Activated CD8-positive, alpha-beta memory T cell treated with anti-CD3 and anti-CD28 coated beads for 1 hour (primary cell): Measurements from ENCODE around the gene RERE.

Experiments
- DNase-seq, 2 donors: peaks; one replicate each; pipeline ENCODE4 v3.0.0-alpha.2; 2020; ENCODE audit warnings: low read depth in 1 of 2; ENCODE audit errors: extremely low read depth in 1 of 2

RERE gene

DNA sequence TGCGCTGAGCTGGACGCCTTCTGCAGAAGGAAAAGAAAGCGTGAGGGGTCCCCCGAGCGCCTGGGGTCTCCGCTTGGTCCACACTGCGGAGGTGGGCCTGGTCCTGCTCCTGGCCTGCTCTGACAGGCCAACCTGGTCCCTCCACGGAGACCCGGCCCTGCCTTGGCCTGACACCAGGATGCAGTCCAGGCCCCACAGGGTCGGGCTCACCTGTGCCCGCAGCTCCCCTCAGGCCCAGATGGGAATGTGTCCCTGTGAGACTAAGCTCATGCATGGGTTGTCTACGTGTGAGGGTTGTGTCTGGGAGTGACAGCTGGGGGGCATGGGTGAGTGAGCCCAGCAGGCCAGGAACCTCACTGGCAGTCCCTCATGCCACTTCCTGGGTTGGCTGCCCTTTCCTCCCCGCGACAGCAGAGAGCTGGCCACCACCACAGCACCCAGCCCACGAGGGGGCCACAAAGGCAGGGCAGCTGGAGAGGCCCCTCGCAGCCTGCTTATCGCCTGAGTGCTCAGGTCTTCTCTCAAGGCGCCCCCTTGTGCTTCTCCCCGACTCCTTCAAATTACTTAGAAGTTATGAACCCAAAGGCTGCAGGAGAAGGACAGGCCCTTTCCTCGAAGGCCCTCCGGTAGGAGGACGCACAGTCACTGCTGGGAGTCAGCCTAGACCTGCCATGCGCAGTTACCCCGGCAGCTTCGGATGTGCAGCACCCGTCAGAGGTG, 458.4 kb downstream of the RERE start:
- no peak for DNase-seq

DNA sequence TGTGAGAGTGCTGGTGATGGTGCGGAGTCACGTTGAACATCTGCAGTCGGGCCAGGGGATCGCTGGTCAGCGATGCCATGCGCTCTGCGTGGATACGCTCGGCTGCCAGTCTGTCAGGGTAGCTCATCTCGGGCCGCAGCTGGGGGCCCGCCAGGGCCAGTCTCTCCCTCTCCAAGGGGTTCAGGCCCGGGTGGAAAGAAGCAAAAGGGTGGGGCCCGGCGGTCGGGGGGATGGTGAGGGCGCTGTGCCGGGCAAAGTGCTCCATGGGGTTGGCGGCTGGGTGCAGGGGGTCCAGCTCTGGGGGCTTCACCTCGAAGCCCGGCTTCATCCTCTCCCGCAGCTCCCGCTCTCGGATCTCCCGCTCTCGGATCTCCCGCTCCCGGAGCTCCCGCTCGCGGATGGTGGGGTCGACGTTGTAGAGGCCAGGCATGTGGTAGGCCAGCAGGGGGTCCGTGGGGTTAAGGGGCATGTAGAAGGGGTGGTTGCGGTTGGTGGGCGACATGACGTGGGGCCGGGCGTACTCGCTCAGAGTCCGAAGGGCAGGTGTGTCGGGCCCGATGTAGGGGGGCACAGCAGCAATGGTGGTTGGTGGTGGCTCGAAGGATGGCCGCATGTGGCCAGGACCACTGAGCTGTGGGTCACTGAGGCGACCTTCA, 459.1 kb downstream of the RERE start:
- DNase-seq: no peak

DNA sequence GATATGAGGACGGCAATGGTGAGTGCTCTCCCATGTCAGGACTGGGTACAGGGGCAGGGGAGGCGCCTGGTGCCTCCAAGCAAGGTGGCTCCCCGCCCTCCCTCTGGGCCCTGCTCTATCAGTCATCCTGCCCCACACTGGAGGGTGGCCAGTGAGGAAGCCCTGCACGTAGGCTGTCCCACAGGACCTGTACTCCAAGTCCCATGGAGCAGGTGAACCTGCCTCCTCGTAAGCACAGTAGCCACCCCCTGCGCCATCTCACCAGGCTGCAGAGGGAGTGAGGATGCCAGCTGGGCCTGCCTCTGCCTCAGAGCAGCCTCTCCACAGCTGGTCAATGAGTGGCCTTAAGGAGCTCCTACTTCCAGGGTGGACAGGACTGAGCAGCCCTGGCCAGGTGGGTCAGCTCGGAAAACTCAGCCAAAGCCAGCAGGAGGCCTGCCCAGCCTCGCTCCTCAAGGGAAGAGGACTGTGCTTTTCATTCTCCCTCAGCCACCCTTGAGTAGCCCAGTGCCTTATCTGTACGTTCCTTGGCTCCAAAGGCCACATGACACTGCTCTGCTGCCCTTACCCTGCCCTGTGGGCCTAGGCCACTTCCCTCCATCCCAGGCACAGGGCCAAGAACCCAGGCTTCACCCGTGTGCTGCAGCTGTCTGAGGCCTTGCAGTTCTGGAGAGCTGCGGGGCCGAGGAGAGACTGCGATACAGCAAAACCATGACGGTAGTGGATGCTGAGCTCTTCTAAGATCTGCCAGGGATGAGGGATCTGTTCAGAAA, 459.9 kb downstream of the RERE start:
- DNase-seq: no peak

DNA sequence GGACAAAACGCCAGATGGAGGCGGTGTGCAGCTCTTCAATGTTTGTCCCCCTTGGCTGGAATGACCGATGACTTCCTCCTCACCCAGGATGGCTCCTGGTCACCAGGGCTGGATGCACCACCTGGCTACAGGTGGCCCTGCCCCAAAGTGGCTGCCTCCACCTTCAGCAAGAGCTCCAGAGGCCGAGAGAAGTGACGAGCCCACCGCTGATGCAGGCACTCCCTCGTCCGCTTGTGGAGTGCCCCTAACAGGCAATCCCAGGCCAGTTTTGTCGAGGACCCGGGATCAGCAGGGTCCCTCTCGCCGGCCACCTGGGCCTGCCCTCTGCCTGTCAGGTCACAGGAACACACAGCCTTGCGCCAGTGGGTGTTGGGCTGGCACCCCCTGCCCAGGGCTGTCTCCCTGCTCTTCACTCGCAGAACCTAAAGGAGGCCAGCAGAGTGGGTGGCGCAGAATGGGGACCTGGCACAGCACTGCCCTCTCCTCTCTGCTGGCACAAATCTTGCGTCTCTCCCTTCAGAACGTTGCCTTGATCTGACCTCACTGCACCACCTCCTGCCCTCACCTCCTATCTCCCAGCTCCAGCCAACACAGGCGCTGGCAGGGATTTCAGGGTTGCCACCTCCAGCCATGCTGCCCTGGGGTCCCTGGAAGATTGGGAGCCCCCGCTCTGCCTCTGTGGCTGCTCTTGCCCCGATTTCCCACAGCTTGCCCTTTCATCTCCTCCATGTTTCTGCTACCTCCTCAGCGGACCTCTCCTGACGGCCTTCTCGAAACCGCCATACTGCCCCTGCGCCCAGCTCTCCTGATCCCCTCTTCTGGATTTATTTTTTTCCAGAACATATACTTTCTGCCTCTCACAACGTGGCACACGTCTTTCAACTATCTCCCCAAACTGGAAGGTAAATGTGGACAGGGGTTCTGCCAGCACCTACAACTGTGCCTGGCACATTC, 460.9 kb downstream of the RERE start:
- DNase-seq: no peak

DNA sequence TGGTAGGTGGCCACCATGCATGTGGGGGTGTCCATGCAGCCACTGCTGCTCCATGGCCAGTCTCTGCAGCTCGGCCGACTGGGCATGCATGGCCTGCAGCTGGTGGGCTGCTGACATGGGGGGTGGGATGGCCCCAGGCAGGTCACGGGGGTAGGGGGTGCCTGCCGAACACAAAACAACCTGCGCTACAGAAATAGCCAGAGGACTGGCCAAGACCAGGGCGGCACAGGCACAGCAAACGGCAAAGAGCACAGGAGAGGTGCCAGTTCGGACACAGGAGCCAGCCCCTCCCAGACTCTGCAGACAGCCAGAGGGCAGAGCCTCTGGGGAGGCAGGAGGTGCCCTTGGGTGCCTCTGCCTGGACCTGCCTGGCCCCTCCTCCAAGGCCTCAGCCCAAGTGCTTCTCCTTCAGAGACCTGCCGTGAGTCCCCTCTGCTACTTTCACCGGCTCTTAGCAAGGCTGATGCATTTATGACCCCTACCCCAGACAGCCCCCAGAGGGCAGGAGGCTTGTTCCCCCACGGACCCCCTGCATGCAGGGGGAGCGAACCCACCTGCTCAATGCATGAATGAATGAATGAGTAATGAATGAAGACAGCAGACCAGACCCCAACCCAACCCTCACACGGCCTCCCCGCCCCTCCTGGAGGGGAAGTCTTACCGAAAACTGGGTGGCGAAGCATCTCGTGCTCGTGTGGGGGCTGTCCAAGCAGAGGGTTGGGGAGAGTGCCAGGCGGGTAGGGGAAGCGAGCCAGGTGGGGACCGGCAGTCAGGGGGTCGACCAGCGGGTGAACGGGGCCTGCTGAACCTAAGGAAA, 461.8 kb downstream of the RERE start:
- DNase-seq: no peak

DNA sequence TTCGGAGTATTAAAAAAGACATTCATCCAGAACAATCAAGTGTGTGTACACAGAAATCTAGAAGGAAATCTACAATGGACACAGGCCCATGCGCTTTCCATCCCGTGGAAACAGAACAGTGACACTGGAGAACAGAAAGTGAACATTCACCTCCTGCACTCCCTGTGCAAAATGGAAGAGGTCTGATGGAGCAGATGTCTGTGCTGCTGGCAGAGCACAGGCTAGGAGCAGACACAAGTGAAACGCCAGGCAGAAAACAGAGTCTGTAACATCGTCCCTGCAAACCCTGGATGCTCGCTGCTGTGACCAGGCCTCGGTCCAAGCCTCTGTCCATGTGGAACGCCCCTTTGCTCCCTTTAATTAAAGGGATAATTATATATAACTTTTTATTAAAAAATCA, 463.4 kb downstream of the RERE start:
- DNase-seq: no peak

DNA sequence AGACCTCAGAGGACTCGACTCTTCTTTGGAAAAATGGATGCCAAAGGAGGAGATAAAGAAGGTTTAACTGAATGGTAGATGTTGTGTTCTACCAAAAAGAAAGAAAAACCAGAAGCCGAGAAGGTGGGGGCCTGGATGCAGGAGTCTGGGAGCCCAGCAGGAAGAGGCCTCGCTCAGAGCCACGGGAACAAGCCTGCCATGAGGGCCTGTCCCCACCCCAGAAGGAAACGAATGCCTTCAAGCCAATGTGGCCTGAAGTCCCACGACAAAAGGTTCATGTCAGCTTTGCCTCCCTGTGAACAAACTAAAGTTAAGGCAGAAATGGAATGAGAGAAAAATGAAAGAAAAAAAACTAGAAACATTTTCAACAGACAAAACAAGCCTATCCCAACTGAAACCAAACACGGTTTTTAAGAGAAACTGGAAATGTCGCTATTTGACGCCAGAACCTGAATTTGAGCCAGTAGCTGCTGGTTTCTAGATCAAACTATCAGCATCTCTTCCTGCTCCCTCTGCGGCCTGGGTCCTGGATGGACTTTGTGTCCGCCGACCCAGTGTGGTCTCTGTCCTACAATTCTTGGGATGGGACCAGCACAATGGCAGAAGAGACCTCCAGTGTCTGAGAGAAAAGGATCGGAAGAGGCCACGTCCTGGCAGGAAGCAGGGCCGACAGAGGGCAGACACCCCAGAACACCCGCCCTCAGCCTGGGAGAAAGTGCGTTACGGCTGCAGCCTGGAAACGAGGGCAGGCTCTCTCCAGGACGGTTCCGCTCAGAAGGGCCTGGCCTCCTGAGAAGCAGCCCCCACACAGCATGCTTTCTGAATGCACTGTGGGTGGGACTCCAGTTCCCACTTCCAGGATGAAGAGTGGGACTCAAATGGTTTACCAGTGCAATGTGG, 464.3 kb downstream of the RERE start:
- DNase-seq: no peak

DNA sequence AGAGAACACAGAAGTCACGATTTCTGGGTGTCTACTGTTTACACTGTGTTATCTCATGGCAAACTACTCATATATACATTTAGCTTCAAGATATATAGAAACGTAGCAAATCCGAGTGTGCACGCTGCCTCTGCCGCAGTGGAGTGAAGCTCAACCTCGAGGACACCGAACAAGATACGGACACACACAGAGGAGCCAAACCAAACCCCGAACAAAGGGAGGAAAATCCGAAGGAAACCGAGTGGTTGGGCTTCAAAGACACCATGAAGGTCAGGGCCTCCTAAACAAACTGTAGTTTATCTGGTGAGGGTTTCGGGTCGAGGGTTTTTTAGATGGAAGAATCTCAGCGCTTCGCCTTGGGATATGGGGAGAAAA, 465.0 kb downstream of the RERE start:
- DNase-seq: no peak

DNA sequence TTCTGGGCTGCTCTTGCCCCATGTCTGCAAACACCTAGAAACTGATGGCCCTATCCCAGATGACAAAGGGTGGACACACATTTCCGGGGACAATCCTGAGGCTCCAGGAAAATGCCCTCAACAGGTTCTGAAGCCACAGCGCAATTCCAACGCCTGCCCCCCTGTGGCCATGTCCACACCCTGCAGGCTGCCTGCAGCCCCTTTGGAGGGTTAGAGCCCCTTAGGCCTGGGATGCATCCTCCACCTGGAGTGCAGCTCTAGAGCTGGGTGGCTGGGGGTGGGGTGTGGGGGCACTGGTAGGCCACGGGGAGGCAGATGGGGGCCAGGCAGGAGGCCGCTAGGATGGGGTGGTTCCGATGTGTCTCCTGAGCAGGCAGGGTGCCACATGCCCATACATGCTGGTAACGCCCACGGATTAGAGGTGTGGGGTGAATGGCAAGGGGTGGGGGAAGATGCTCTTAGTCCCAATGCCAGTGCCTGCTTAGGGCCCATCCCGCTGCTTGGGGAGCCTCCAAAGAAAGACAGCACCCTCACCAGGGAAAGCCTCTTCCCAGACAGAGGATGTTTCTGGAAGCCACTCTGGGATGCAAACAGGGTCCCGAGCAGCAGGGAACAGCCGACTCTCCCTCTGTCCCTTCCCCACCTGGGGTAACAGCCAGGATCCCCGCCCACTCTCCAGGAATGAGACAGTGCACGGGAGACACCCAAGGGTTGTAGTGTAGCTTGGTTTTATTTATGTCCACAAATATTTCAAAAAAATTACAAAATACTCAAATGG, 465.6 kb downstream of the RERE start:
- no peak for DNase-seq

DNA sequence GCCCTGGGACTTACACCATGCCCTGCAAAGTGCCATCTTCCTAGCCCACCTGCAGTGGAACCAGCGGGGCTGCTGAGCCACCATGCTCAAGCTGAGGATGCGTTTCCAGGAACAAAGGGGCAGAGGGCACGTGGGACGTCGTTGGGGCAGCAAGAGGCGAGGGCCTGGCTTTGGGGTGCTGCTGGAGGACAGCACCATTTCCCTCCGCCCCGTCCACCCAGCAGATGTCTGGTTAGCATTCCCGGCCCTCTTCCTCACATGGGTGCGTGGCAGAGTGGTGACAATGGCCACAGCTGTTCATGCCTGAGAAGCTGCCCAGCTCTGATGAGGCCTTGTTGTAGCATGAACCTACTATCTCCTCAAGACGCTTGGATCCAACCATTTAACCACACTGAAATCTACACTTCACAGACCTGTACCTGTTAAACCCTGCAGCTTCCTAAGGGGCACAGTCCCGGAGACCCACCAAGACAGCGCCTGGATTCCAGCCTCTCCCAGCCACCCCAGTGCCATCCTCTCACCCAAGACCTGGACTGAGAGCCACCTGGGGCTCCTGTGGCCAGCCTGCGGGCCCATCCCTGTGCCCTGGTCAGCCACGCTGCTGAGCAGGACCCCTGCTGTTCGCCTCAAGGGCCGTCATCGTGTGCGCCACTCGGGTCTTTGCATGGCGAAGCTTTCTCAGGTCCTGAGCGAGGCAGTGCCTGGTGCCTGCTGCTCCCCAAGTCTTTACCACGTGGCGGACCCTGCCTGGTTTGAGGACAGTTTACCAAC, 466.3 kb downstream of the RERE start:
- DNase-seq: no peak

DNA sequence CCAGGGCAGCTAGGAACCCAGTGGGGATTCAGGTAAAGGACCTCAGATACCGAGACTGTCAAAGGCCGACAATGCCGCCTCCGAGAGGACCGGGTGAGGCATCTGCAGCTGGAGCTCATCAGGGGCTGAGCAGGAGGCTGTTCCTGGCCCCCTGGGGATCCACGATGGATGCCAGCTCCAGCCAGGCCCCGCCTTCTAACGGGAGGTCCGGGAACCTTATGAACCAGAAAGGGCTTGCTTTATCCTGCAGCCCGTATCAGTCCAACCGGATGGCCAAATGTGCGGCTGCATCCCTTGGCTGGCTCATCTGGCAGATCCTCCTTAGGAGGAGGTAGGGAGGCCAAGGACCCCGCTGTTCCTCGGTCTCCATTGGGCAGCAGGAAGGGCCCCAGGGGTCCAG, 467.5 kb downstream of the RERE start:
- DNase-seq: no peak

DNA sequence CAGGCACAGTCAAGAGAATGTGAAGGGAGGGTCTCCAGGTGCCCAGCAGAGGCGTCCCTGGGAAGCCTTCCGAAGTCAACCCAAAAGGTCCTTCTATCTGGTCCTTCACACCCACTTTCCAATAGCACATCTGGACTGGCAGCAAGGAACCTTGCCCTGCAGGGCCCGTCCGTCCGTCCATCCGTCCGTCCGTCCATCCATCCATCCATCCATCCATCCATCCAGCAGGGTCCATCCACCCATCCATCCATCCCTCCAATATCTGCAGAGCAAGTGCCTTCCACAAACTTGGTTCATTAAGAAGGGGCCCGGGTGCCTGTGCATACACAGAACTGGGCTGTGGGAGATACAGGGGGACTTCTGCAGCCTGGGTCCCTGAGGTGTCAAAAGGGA, 468.0 kb downstream of the RERE start:
- DNase-seq: no peak

DNA sequence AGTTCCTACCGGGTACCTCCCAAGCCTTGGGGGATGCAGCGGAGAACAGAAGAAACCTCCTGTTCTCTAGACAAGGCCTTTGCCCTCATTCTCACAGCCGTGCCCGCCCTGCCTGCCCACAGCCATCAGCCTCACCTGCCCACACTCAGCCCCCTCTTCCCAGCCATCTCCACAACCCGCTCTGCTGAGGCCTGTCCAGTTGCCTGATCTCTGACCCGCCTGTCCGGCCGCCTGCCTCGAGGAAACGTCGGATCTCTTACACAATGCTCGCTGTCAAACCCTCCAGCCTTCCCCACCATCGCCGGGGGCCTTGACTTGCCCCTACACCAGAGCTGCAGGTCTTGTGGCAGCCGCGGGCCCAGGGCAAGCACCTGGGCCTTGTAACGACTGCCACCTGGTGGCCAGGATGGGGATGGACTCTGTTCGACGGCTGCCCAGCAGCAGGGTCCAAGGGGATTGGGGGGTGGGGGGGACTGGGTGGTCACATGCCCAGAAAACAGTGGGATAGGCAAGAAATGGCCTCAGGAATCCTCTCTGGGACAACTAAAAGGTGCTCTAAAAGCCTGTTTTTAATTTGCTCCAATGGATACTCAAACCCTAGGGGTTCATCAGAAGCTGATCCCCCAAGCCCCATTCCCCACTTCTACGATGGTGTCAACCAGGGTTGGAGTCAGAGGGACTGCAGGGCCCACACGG, 468.5 kb downstream of the RERE start:
- peak; percentile 31 to 56 for DNase-seq

DNA sequence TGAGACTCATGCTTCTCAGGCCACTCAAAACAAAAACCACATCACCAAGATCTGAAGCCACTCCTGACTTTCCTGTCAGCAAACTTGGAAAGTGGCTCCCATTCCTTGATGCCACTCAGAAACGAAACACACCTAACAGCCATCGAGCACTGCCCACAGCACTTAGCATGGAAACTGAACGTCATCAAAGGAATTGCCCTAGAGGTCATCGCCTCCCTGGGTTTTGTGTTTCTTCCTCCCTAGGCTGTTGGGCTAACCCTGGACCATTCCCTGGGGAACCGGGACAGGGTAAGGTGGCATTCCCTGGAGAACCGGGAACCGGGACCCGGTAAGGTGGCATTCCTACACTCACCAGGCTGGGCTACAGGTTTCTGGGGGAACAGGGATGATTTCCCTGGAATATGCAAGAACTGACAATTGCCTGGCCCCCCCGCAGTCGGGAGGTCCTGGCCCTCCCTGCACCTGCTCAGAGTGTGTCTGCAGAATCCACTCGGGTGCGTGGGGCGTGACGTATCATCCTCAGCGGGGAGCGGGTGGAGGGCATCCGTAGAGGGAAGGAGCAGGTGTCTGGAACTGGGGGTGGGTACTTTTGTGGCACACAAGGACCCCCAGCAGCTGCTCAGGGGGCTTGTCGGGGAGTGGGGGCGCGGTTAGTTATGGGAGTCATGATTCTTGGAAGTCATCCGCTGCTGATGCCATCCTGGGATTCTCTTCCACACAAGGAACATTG, 469.2 kb downstream of the RERE start:
- no peak for DNase-seq

DNA sequence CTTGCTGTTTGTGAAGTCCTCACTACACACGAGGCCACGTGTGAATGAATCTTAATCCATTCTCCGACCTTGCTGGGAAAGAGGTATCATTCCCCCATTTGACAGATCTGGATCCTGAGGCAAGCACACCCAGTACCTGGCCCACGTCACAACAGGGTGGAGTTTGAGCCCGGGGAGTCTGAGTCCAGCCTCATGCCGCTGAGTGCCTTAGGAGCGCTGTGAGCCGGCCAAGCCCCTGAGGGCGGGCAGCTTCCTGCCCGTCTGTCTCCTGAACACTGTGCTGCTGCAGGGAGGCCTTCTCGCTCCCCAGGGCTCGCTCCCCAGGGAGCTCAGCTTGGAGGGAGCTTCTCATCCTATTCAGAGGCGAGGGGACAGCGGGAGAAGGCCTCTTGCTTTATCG, 469.8 kb downstream of the RERE start:
- no peak for DNase-seq
